Amniotic epithelial cell (primary cell): ENCODE measurements around the gene TNFRSF25.
"Not testable (repeated sequence)": the region's sequence is repeated elsewhere in the genome, so short reads cannot be mapped to it uniquely, and the experiment has no call there.

Source experiments
- DNase-seq: peaks from one replicate; pipeline ENCODE4 v3.0.0-alpha.2; 2010; ENCODE audit warnings: low read depth

The TNFRSF25 gene

DNA sequence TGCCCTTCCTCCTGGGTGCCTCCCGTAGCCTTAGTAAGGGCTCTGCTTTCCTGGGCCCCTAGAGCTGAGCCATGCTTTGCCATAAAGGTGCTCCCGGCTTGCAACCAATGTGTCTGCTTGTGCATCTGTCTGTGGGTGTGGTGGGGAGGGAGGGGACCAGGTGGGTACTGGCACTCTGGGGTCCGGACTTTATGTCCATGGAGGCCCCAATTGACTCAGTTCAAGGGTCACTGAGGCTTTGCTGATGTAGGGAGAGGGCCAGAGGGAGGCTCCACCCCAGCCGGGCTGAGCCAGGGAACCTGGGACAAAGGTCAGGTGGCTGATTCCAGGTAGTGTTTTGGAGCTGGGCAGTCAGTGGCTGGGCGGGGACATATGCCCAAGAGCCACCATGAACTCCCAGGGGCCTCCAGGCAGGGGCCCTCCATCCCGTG, 15.0 kb downstream of the TNFRSF25 start:
- DNase-seq: no peak

GRCh38 chr1:6450486-6450885, 15.5 kb downstream of the TNFRSF25 start:
- DNase-seq: not testable (repeated sequence)

GRCh38 chr1:6450005-6450450, 15.9 kb downstream of the TNFRSF25 start:
- no peak for DNase-seq

GRCh38 chr1:6448749-6449631, 17.0 kb downstream of the TNFRSF25 start:
- no peak for DNase-seq

DNA sequence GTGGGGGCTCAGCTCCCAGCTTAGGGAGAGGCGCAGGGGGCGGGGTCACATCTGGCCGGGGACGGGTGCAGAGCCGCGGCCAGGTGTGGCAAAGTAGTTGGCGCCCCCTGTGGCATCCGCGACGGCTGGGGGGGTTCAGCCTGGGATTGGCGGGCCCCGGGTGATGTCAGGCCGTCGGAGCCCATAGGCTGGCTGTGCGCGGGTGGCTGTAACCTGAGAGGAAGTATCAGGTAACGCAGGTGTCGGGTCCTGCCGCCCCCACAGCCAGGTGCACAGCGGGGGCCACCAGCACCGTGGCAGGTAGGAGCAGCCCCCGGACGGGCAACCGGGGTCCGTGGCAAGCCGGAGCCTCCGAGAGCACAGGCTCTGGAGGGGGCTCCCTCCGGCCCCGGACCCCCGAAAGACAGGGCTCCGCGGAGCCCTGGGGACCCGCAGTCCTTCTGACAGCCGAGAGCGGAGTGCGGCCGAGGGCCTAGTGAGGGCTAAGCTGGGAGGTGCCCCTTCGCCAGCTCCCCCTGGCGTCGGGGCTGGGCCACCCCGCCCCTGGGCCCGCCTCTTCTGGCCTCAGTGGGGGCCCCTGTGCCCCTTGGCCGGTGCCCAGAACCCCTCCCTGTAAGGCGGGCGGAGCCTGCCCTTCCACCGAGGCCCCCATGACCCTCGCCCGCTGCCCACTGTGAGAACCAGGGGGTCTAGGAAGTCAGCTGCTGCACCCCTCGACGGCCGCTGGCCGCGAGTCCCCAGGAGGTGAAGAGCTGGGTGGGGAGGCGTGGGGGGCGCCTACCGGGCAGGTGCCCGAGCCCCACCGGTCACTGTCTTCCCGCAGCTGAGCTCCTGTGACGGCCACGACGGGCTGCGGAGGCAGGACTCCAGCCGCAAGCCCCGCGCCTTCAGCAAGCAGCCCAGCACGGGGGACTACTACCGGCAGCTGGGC, 17.9 kb downstream of the TNFRSF25 start:
- no peak for DNase-seq

DNA sequence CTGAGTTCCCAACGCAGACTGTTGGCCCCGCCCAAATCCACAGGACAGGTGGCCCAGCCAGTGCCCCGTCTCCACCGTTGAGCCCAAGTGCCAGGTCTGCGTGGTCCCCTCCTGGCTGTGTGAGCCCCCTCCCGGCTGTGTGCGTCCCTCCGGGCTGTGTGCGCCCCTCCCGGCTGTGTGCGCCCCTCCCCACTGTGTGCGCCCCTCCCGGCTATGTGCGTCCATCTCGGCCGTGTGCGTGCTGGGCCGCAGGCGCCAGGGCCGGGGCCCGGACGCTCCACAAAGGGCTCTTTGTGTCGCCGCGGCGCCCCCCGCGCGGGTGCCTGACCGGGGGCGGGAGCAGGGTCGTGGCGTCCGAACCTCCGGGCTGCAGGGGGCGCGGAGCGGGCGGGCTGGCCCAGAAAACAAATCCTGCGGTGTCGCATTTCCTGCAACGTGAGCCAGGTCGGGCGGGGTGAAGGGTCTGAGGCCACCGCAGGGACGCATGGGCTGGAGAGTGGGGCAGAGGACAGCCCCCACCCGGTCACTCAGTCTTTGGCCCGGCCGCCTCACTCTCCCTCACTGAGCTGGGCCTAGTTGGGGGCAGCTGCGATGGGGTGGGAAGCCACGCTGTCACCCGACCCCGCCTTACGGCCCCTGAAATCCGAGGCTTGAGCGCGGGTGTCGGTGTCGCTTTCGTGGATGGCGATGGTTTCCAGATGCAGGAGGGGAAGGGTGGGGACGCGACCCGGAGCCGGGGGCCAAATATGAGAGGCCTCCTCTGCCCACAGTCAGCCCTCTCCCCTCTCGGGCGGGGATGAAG, 18.8 kb downstream of the TNFRSF25 start:
- DNase-seq: no peak

- DNase-seq: no peak
Measured at GRCh38 chr1:6446665-6447015, 19.3 kb downstream of the TNFRSF25 start.

DNA sequence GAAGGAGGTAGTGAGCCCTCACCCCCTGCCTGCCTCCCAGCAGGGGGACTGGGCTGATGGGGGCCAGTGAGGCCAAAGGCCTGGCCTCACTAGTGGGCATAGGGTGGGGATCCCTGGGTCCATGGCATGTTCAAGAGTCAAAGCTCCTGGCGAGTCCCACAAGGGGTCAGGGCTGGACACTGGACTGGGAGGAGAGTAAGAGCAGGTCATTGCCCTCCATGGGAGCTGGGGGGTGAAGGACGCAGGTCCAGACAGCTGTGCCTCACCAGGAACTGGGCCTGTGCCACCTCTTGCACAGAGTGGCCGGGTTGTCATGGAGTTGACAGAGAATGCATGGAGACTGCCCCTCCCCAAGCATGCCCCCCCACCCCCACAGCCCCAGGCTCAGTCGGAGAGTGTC, 20.0 kb downstream of the TNFRSF25 start:
- not testable (repeated sequence) for DNase-seq

DNA sequence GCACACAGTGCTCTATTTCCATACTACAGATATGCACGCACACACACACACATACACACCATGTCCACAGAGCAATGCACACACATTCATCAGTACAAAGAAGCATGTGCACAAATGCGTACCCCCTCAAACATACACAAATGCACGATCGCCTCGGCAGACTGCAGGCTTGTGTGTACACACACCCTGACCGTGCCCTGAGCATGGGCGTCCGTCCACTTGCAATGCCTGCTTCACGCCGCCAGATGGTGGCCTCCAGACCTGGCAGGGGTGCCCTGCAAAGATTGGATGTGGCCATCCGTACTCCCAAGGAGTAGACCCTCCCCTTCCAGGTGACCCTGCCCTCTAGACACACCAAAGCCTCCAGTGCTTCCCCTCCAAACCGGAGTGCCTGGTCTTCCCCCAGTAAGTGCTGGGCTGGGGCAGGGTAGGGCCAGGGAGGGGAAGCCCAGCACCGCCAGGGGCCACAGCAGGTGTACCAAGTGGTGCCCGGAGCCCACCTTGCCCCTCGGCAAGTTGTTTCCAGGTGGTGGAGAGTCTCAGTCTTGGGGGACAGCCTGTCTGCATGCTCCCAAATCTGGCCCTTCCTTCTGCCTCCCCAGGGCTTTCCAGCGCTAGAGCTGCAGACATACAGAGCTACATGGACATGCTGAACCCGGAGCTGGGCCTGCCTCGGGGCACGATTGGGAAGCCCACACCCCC, 20.8 kb downstream of the TNFRSF25 start:
- no peak for DNase-seq

GRCh38 chr1:6444377-6444776, 21.6 kb downstream of the TNFRSF25 start:
- DNase-seq: no peak

- DNase-seq: no peak
Measured at GRCh38 chr1:6443339-6444115, 22.4 kb downstream of the TNFRSF25 start.

DNA sequence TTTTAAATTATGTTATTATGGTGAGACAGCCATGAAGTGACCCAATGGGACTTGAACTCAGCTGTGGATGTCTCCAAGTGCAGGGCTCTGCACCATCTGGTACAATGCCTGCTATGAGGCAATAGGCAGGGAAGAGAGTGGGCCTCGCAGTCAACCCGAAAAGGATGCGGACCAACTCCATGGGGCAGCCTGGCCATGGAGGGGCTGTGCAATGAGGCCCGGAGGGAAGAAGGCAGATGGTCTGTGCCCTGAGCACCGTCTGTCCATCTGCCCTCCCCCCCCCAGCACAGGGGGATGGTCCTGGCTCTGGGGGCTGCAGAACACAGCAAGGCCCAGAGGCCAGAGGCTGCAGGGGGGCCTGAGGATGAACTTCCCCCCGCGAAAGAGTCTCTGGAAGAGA, 24.4 kb downstream of the TNFRSF25 start:
- no peak for DNase-seq

GRCh38 chr1:6440198-6441126, 25.5 kb downstream of the TNFRSF25 start:
- DNase-seq: peak; percentile 31

DNA sequence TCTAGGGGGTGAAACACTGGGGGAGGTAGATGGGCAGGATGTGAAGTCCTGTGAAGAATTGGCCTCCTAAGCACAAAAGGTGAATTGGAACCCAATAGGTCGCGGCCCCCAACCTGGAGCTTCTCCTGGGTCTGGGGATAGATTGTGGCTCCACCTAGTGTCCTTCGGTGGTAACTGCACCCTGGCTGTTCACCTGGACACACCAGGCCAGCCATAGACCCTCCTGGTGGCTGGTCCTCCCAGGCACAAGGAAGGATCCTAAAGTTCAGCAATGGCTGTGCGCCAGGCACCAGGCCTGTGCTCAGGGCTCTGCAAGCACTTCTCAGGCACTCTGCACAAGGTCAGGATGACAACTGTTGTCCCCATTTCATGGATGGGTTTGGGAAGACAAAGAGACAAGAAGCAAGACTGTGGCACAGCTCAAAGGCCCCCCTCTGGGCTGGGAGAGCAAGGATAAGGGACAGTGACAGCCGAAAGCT, 27.9 kb downstream of the TNFRSF25 start:
- DNase-seq: peak; percentile 31

- not testable (repeated sequence) for DNase-seq
Measured at GRCh38 chr1:6437012-6437700, 28.8 kb downstream of the TNFRSF25 start.

DNA sequence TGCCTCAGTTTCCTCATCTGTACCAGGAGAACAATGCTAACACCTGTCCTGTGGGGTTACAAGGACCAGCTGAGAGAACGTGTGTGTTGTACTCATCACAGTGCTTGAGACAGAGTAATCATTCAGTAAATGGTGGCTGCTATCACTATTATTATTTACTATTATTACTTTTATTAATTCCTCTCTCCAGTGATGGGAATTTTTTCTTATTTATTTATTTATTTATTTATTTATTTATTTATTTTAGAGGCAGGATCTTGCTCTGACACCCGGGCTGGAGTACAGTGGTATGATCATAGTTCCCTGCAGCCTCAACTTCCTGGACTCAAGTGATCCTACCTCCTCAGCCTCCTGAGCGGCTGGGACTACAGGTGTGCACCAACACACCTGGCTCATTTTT, 29.7 kb downstream of the TNFRSF25 start:
- DNase-seq: not testable (repeated sequence)

DNA sequence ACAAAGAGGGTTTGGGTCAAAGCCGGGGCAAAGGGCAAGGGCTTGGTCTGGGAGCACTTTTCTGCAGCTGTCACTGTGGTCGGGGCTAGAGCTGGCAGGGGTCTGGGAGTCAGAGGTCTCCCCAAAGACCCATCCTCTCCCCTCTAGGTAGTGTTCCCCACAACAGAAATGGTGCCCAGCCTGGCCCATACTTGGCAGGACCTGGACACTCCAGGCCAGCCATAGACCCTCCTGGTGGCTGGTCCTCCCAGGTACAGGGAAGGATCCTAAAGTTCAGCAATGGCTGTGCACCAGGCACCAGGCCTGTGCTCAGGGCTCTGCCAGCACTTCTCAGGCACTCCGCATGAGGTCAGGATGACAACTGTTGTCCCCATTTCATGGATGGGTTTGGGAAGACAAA, 30.4 kb downstream of the TNFRSF25 start:
- no peak for DNase-seq

GRCh38 chr1:6435129-6435528, 30.8 kb downstream of the TNFRSF25 start:
- DNase-seq: no peak

DNA sequence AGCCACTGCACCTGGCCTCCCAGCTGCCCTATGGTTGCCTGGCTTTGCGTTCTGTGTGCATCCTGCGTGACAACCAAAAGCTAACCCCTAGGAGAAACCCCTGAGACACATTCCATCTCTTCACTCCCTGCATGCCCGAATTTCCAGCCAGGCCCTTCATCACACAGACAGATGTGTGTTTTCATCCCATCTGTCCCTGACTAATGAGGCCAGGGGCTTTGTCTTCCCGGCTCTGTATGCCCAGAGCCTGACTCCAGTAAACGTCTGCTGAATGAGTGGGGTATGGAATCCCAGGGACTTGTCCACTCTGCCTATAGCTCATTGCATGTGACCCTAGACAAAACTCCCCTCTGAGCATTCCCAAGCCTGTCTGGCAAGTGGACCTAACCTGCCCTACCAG, 31.8 kb downstream of the TNFRSF25 start:
- DNase-seq: no peak
